HepG2 (cell line): ENCODE results near the gene FTSJ1. TPM values are rescaled to one million over a fixed set of nuclear protein-coding genes. Genes with fewer than 3 reads are reported as not detected.

Source experiments
- ATF2 ChIP-seq: sonication (generic); formaldehyde crosslinking; IDR thresholded peaks from 2 replicates; pipeline ENCODE4 v1.4.0; 2020; ENCODE audit warnings: missing genetic modification reagents
- ATF6 ChIP-seq: sonication (generic); formaldehyde crosslinking; conservative IDR thresholded peaks from 2 replicates; pipeline ENCODE4 v1.4.0; 2020; ENCODE audit warnings: missing genetic modification reagents
- CTCF ChIP-seq: sonication (generic); formaldehyde crosslinking; IDR thresholded peaks from 2 replicates; pipeline ENCODE4 v1.5.0; 2020; ENCODE audit warnings: mild to moderate bottlenecking, missing genetic modification reagents, moderate library complexity
- HCFC1 ChIP-seq: fragments of 150-350 bp; IDR thresholded peaks from 2 replicates; pipeline ENCODE4 v1.6.1; 2014; ENCODE audit warnings: low read depth, low read length
- HIVEP1 ChIP-seq: sonication (generic); formaldehyde crosslinking; IDR thresholded peaks from 2 replicates; pipeline ENCODE4 v1.4.0; 2020; ENCODE audit warnings: mild to moderate bottlenecking, missing genetic modification reagents
- IKZF5 ChIP-seq: IDR thresholded peaks from 2 replicates; pipeline ENCODE4 v1.6.1; 2018; ENCODE audit warnings: missing genetic modification reagents, mild to moderate bottlenecking, missing compliant biosample characterization
- IRF2 ChIP-seq: IDR thresholded peaks from 2 replicates; pipeline ENCODE4 v1.6.1; 2018; ENCODE audit warnings: missing genetic modification reagents, missing compliant biosample characterization
- KDM3A ChIP-seq: IDR thresholded peaks from 2 replicates; pipeline ENCODE4 v1.6.1; 2018; ENCODE audit warnings: low read depth, missing compliant biosample characterization
- KLF16 ChIP-seq, 2 experiments: sonication (generic) in 1 of 2; formaldehyde crosslinking in 1 of 2; IDR thresholded peaks; 2 replicates each; pipeline versions ENCODE4 v1.6.1 to v1.8.0; 2016 to 2023; ENCODE audit warnings: missing genetic modification reagents in 2 of 2, missing compliant biosample characterization in 1 of 2
- NFKBIZ ChIP-seq: IDR thresholded peaks from 2 replicates; pipeline ENCODE4 v1.6.1; 2018; ENCODE audit warnings: missing genetic modification reagents, missing compliant biosample characterization
- NR3C1 ChIP-seq: sonication (generic); formaldehyde crosslinking; IDR thresholded peaks from 2 replicates; pipeline ENCODE4 v1.4.0; 2020; ENCODE audit warnings: missing genetic modification reagents
- NRL ChIP-seq: sonication (generic); formaldehyde crosslinking; IDR thresholded peaks from 2 replicates; pipeline ENCODE4 v1.5.0; 2020; ENCODE audit warnings: missing genetic modification reagents, mild to moderate bottlenecking, moderate library complexity, borderline replicate concordance
- POLR2A ChIP-seq, 2 experiments: IDR thresholded peaks; 2 replicates each; pipeline ENCODE4 v1.6.1; 2011; ENCODE audit warnings: low read depth in 2 of 2, low read length in 2 of 2, mild to moderate bottlenecking in 1 of 2, moderate library complexity in 1 of 2; ENCODE audit not compliant: insufficient read depth in 1 of 2
- SRY ChIP-seq: sonication (generic); formaldehyde crosslinking; IDR thresholded peaks from 2 replicates; pipeline ENCODE4 v1.8.0; 2022; ENCODE audit warnings: mild to moderate bottlenecking, missing genetic modification reagents
- STAG1 ChIP-seq: sonication (generic); formaldehyde crosslinking; IDR thresholded peaks from 2 replicates; pipeline ENCODE4 v1.4.0; 2020; ENCODE audit warnings: missing genetic modification reagents
- TCF7L2 ChIP-seq: IDR thresholded peaks from 2 replicates; pipeline ENCODE4 v1.6.1; 2011; ENCODE audit warnings: mild to moderate bottlenecking, low read depth, low read length, moderate library complexity
- TOE1 ChIP-seq: sonication (generic); formaldehyde crosslinking; IDR thresholded peaks from 2 replicates; pipeline ENCODE4 v1.4.0; 2020; ENCODE audit warnings: mild to moderate bottlenecking, missing genetic modification reagents
- ZBTB26 ChIP-seq: IDR thresholded peaks from 2 replicates; pipeline ENCODE4 v1.6.1; 2016; ENCODE audit warnings: missing compliant biosample characterization, missing genetic modification reagents, borderline replicate concordance
- ZFP36L2 ChIP-seq: sonication (generic); formaldehyde crosslinking; IDR thresholded peaks from 2 replicates; pipeline ENCODE4 v1.4.0; 2020; ENCODE audit warnings: missing genetic modification reagents
- ZNF317 ChIP-seq: sonication (generic); formaldehyde crosslinking; IDR thresholded peaks from 2 replicates; pipeline ENCODE4 v1.5.0; 2020; ENCODE audit warnings: mild to moderate bottlenecking, missing genetic modification reagents
- ZNF550 ChIP-seq: sonication (generic); formaldehyde crosslinking; IDR thresholded peaks from 2 replicates; pipeline ENCODE4 v1.4.0; 2020; ENCODE audit warnings: mild to moderate bottlenecking, missing genetic modification reagents, borderline replicate concordance
- ZNF605 ChIP-seq: sonication (generic); formaldehyde crosslinking; IDR thresholded peaks from 2 replicates; pipeline ENCODE4 v1.8.0; 2022; ENCODE audit warnings: mild to moderate bottlenecking, missing genetic modification reagents
- ZNF619 ChIP-seq: sonication (generic); formaldehyde crosslinking; IDR thresholded peaks from 2 replicates; pipeline ENCODE4 v1.4.0; 2020; ENCODE audit warnings: mild to moderate bottlenecking, missing genetic modification reagents
- polyA plus RNA-seq, 8 experiments: library from polyadenylated mRNA; depleted of rRNA in 3 of 8; stranded (reverse) in 7 of 8; unstranded in 1 of 8; fragments of >200 nt; fragmentation: Illumina TruSeq in 4 of 8; extraction: Trizol in 4 of 8; gene quantifications; 2 replicates each; pipeline versions ENCODE4 v1.2.1 to v1.2.3, GENCODE V29; 2011 to 2016; ENCODE audit warnings: low read depth in 4 of 8, missing spikeins in 1 of 8, mixed read lengths in 1 of 8; ENCODE audit not compliant: insufficient read depth in 1 of 8
- total RNA-seq, 5 experiments: library from RNA; depleted of rRNA; stranded (reverse); fragments of >200 nt; fragmentation: Illumina TruSeq; extraction: Trizol; gene quantifications; 2 replicates each; pipeline ENCODE4 v1.2.3, GENCODE V29; 2016; ENCODE audit warnings: low read depth in 1 of 5

Gene FTSJ1
- total and polyA plus RNA-seq, 2 of the 13 experiments (the other 11 are each of a cell fraction or from before 2014, with no cell fraction given): 30.3 to 37.9 TPM

- peak; percentile 76 for TF ChIP-seq HCFC1
- TF ChIP-seq ATF2 (CRISPR knock-in tag): no peak
- no peak for TF ChIP-seq ZNF619 (CRISPR knock-in tag)
- TF ChIP-seq IRF2 (CRISPR knock-in tag): no peak
- no peak for TF ChIP-seq TOE1 (CRISPR knock-in tag)
- no peak for TF ChIP-seq ZBTB26 (CRISPR knock-in tag)
- TF ChIP-seq NFKBIZ (CRISPR knock-in tag): no peak
- 0 out of 4 replicates have a peak, but pooled peaks of 1 of the 2 experiments have one; percentile 39 for TF ChIP-seq KLF16 (CRISPR knock-in tag; IDR thresholded peaks at IDR 0.05)
- TF ChIP-seq IKZF5 (CRISPR knock-in tag): peak; percentile 35; the same call in 1 of the 2 replicates
- TF ChIP-seq ZFP36L2 (CRISPR knock-in tag): no peak
- peak; percentile 45; the same call in 1 of the 2 replicates for TF ChIP-seq NRL (CRISPR knock-in tag)
- TF ChIP-seq ZNF605 (CRISPR knock-in tag): peak; percentile 68
- TF ChIP-seq CTCF: 0 out of 2 replicates have a peak, but pooled peaks have one; percentile 8
- TF ChIP-seq ATF6 (CRISPR knock-in tag): no peak
- TF ChIP-seq KDM3A (CRISPR knock-in tag): no peak; the same call in 1 of the 2 replicates
- TF ChIP-seq ZNF550 (CRISPR knock-in tag): no peak
- no peak for TF ChIP-seq ZNF317 (CRISPR knock-in tag)
- TF ChIP-seq SRY: peak; percentile 50; the same call in 1 of the 2 replicates
- peak in 1 of 2 experiments; percentile 50; a peak in 2 of 4 replicates for TF ChIP-seq POLR2A (IDR thresholded peaks at IDR 0.05; ENCODE audit: insufficient read depth in 1 of 2, low read depth in 2 of 2, low read length in 2 of 2)
- TF ChIP-seq HIVEP1 (CRISPR knock-in tag): no peak
- TF ChIP-seq TCF7L2: no peak
- TF ChIP-seq NR3C1 (CRISPR knock-in tag): no peak
- TF ChIP-seq STAG1 (CRISPR knock-in tag): no peak
Observed at GRCh38 chrX:48475774-48476577, at the start of gene FTSJ1 (continued).
